HTERT RPE-1 (cell line): Measurements from ENCODE around the gene TMEM79.
"Not testable (repeated sequence)": the region's sequence is repeated elsewhere in the genome, so short reads cannot be mapped to it uniquely, and the experiment has no call there.

Source experiments
- in situ Hi-C: fragments of 300-500 bp; cut with MboI; formaldehyde crosslinking; loops from 4 replicates; pipeline ENCODE4 v1.14.3; 2020; ENCODE audit warnings: low sequenced_read_pairs

TMEM79 gene

GRCh38 chr1:156298852-156299357 lies 14.8 kb downstream of the TMEM79 start, which contains the start of gene VHLL:
TSS of gene VHLL (minus strand) at chr1:156299307. CDS start at chr1:156299189, 118 bp downstream.
- in situ Hi-C loops = no loop called here

- in situ Hi-C loops = no loop called here
Observed at GRCh38 chr1:156303241-156303640, 19.1 kb downstream of the TMEM79 start.

GRCh38 chr1:156305215-156305614 lies 21.1 kb downstream of the TMEM79 start:
- in situ Hi-C loops = no loop called here

- in situ Hi-C loops = no loop called here
Observed at GRCh38 chr1:156308078-156308477, 24.0 kb downstream of the TMEM79 start.

GRCh38 chr1:156310962-156311361 lies 26.8 kb downstream of the TMEM79 start:
- in situ Hi-C loops = no loop called here

- in situ Hi-C loops = no loop called here
Observed at GRCh38 chr1:156316909-156317308, 32.8 kb downstream of the TMEM79 start.

- in situ Hi-C loops = no loop called here
Observed at GRCh38 chr1:156319664-156320063, 35.5 kb downstream of the TMEM79 start.

- in situ Hi-C loops = no loop called here
Observed at GRCh38 chr1:156320560-156320959, 36.4 kb downstream of the TMEM79 start.

GRCh38 chr1:156323179-156323578 lies 39.1 kb downstream of the TMEM79 start:
- in situ Hi-C loops = not testable (repeated sequence)

- in situ Hi-C loops = no loop called here
Observed at GRCh38 chr1:156336242-156336641, 52.1 kb downstream of the TMEM79 start.

GRCh38 chr1:156337052-156337887 lies 53.1 kb downstream of the TMEM79 start:
- in situ Hi-C loops = no loop called here

GRCh38 chr1:156337888-156338179 lies 53.7 kb downstream of the TMEM79 start:
- in situ Hi-C loops = no loop called here

- in situ Hi-C loops = no loop called here
Observed at GRCh38 chr1:156338180-156338976, 54.3 kb downstream of the TMEM79 start, which contains the start of the genes CCT3 and TSACC. TSS of gene CCT3 (minus strand) at chr1:156338292. CDS start at chr1:156338184, 108 bp downstream. TSS of gene TSACC (plus strand) at chr1:156338526. CDS start at chr1:156339758, 1,232 bp downstream.
